GM21529 (cell line): ENCODE data around the gene COL6A5.
"Not testable (repeated sequence)": the region's sequence is repeated elsewhere in the genome, so short reads cannot be mapped to it uniquely, and the experiment has no call there.

Source experiments
- ATAC-seq: cut with Tn5 transposase; IDR thresholded peaks from one replicate; pipeline ENCODE4 v1.9.1; 2021; ENCODE audit not compliant: unreplicated experiment

The COL6A5 gene

DNA sequence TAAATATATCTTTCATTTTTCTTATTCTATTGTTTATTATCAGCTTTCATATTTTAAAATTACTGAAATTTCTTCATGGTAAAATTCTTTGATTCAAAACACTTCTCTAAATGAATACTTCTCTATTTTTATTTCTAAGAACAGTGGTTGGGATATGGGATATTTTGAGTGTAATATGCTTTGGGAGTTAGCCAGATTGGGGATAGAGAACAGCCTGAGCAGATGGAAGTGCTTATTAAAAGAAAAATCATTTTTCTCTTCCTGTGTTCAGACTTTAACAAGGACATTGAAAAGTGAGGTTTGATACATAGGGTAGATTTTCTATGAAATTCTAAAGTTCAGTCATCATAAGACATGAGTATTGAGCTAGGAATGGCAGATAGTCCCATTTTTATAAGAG lies 84.8 kb downstream of the COL6A5 start:
- ATAC-seq = no peak

- not testable (repeated sequence) for ATAC-seq
Observed at GRCh38 chr3:130432086-130432485, 86.6 kb downstream of the COL6A5 start.

GRCh38 chr3:130433306-130433705 lies 87.8 kb downstream of the COL6A5 start:
- ATAC-seq = no peak

- no peak for ATAC-seq
Observed at GRCh38 chr3:130442284-130442683, 96.8 kb downstream of the COL6A5 start.

GRCh38 chr3:130446840-130447239 lies 101.4 kb downstream of the COL6A5 start:
- ATAC-seq = not testable (repeated sequence)

DNA sequence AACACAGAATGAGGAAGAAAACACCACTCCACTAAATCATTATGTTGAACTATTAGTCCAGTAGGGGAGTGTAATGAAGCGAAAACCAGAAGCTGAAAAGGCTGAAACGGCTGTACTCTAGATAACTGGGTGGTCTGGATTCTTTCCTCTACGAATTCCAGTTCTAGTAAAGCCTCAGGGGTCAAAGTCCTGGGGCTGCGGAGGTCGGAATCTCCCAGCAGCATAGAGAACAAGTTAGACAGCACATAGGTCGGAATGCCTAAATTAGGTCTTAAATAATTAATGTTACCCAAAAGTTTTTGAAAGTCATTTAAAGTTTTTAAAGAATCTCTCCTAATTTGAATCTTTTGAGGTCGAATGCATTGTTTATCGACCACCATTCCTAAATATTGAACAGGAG lies 102.7 kb downstream of the COL6A5 start:
- not testable (repeated sequence) for ATAC-seq

DNA sequence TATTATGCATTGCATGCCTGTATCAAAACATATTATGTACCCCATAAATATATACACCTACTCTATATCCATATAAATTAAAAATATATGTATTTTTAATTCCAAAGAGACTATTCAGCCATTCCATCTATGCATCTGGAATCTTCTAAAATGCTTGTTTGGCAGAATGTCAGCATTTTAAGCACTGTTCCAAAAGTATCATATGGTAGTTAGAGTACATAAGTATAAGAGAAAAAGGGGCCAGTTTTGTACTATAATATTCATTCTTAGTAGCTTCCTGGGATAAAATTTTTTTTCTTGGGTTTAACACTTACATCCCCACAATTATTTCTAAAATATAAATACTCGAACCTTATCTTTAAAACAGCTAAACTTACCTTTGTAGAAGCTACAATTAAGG lies 111.1 kb downstream of the COL6A5 start:
- no peak for ATAC-seq

GRCh38 chr3:130457671-130458070 lies 112.2 kb downstream of the COL6A5 start:
- ATAC-seq = no peak

GRCh38 chr3:130459944-130460343 lies 114.5 kb downstream of the COL6A5 start:
- no peak for ATAC-seq

DNA sequence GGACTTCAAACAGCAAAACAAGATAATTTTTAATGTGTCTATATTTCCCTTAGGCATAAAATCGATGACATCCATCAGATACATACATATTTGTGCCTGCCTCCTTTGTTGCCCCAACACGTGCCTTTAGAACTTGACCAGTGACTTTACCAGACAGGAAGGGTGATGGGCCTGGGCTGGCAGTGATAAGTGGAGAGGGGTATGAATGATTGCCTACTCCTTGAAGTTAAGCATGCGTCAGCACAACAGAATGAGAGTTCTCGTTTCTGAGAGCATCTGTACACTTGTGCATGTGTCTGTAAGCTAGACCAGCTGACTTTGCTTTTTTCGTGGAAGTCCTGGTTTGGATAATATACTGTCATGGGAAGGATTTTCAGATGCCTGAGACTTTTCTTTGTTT lies 116.6 kb downstream of the COL6A5 start:
- ATAC-seq = no peak

DNA sequence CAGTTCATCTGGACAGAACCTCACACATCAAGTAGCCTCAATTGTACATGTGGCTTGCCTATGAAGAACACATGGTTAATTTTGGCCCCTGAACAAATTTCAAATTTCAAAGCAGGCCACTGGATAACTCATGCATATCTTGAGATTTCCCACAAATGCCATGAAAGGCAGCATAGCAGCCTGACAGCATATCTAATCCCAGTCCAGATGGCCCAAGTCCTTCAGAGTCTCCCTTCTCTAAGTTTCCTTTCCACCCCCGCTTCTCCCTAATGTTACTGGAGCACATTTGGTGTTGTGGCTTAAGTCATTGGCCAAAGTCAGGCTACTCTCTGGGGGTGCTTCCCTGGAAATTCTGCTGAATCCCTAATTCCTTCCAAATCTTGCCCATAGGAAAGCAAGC lies 117.7 kb downstream of the COL6A5 start:
- ATAC-seq = no peak

- no peak for ATAC-seq
Observed at GRCh38 chr3:130465521-130465920, 120.0 kb downstream of the COL6A5 start.

DNA sequence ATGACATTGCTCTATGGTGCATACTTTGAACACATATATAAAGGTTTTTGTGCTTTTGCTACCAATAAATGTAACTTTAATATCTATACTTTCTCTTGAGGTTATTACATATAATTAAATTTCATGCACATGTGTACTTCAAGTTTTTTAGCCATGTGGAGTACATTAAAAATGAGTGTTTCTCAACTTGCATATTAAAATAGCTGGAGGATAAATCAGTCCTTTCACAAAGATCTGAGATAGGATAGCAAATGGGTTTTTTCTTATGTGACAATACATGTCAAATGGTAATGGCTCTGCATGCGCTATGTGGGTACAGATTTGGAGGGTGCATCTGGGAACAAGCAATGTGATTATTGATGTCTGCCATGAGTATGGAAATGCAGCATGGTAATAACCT lies 122.8 kb downstream of the COL6A5 start:
- ATAC-seq = no peak

- ATAC-seq = no peak
Observed at GRCh38 chr3:130470126-130470525, 124.7 kb downstream of the COL6A5 start.

DNA sequence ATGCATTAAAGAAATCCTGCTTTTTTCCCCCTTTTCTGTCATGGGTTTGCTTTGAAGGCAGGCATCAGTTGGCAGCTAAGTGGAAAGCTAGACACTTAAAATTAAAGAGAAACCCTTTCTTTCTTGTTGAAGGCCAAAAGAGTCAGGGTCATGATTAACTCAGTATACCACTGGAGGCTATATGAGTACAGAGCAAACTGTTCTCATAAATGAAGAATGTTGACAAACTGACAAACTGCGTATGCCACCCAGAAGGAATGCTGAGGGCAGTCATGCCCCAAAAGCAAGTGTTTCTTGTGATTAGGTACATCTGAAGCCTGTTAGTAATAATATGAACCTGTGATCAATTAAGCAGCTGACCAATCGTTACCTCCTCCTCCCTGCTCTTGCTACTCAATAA lies 127.9 kb downstream of the COL6A5 start:
- ATAC-seq = no peak

- ATAC-seq = no peak
Observed at GRCh38 chr3:130480736-130481135, 135.3 kb downstream of the COL6A5 start.

- no peak for ATAC-seq
Observed at GRCh38 chr3:130488288-130488687, 142.8 kb downstream of the COL6A5 start.

- no peak for ATAC-seq
Observed at GRCh38 chr3:130488769-130489450, 143.4 kb downstream of the COL6A5 start.

DNA sequence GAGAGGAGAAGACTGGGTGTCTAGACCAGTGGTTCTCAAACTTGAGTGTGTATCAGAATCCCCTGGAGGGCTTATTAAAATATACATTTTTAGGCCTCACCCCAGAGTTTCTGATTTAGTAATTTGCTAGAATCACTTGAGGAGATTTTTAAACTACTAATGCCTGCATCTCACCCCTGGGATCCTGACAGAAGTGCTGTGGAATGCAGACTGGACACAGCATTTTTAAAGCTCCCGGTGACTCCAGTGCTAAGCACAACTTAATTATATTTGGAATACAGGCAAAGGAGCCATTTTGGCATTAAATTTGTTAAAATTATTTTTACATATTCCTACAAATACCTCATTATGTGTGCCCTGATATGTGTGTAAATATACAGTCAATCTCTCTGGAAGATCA lies 144.8 kb downstream of the COL6A5 start:
- no peak for ATAC-seq

DNA sequence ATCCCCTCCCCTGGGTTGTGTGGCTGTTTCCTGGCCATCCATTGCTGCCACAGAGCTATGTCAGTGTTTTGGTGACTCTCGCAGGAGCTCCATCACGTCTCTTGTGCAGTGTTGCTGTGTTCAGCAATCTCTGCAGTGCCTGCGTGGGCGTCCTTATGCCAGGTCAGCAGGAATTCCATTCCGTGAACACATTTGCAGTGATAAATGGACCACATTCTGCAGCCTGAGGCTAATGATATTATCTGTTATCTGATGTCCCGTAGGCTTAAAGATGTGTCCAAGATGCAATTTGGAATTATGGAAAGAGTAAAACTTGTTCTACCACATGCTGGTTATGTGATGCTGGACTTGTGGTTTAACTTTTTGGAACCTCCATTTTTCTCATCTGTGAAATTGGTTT lies 146.0 kb downstream of the COL6A5 start:
- no peak for ATAC-seq

- no peak for ATAC-seq
Observed at GRCh38 chr3:130504701-130505100, 159.2 kb downstream of the COL6A5 start.

DNA sequence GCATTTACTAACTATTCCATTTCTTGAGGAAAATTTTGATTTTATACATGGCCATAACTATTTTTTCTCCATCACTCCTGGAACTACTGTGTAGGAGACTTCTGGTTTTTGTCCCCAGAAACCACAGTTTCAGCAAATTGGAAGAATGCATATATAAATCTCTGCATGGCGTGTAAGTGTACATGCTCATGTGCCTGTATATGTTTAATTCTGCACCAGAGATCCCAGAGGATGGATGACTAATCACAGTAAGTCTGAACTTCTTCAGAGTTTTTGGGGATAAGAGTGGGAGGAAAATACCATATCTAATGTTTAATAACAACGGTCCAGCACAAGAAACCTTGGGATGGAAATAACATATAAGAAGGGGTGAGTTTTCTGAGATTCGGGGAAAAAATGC lies 160.6 kb downstream of the COL6A5 start:
- no peak for ATAC-seq

- no peak for ATAC-seq
Observed at GRCh38 chr3:130507746-130508145, 162.3 kb downstream of the COL6A5 start.
